HEK293T (cell line): ENCODE results near the gene SFI1.

ENCODE experiments used
- CTBP1 ChIP-seq: fragments of 450-650 bp; IDR thresholded peaks from 2 replicates; pipeline ENCODE4 v1.6.1; 2016; ENCODE audit warnings: borderline replicate concordance
- FOXK2 ChIP-seq: fragments of 450-650 bp; IDR thresholded peaks from 2 replicates; pipeline ENCODE4 v1.6.1; 2016; ENCODE audit warnings: mild to moderate bottlenecking

GRCh38 chr22:31652911-31653684 lies 156.8 kb downstream of the SFI1 start:
- no peak for TF ChIP-seq FOXK2
- TF ChIP-seq CTBP1, result no peak
